ENCODE measurements around the gene ZNF33A.
A peak's percentile ranks its signal among the peaks of the same experiment; 100 is the strongest.
"Not testable (repeated sequence)": the region's sequence is repeated elsewhere in the genome, so short reads cannot be mapped to it uniquely, and the experiment has no call there.

Gene ZNF33A

DNA sequence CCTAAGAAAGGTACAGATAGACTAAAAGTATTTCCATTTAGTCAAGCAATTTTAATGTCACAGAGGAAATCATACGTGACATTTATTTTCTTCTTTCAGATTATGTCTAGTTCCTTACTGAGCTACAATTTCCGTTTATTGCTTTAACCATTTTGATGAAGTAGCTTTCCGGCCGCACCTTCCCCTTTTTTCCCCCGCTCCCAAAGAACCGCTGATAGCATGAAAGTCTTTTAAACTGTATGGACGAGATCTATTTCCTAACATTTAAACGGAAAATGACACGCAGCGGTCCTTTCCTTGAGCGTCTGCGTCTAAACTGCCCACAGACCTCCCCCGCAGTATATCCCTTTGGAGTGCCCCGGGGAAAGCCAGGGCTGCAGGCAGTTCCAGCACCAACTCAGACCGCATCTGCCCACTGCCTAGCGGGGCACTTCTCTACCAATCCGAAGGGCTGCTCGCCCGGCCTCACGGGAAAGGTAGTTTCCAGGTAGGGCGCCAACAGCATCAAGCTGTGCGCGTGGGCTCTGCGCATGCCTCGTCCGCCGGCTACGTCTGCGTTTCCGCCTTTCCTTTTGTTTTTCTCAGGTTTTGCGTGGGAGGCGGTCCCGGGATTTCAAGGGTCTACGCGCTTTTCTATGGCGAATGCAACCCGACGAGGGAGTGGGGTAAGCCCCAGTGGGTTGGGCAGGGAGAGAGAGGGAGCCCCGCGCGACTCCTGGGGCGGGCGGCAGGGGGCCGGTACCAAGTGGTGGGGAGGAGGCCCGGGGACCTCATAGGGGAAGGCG, at the start of gene ZNF33A:
ZNF33A (plus strand) TSS at position 557 of the 785 bp plus-strand sequence. CDS start 1,667 bp downstream, outside the sequence.
- DNase-seq = peak; percentile 66

DNA sequence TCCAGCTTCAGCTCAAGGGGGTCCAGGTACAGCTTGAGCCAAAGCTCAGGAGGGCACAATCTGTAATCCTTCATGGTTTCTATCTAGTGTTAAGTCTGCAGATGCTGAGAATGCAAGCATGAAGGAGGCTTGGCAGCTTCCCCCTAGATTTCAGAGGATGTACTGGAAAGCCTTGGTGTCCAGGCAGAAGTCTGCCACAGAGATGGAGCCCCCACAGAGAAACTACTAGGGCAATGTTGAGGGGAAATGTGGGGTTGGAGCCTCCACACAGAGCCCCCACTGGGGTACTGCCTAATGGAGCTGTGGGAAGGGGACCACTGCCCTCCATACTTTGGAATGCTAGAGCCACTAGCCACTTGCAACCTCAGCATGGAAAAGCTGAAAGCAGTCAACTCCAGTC, 45.5 kb upstream of the ZNF33A start:
- DNase-seq = no peak

DNA sequence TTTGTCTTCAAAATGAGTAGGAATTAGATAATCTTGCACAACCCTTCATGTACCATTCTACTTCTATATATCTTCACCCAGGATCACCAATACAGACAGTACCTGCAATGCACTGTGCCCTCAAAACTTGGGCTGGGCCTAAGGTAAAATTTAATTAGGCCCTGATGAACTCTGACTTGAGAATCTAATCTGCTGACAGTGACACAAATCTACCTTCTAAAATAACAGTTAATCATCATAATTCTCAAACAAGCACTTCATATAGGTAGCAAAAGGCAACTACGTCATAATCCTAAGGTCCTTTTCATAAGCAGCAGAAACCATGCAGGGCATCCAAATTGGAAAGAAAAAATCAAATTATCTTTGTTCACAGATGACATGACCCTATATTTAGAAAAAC, 38.1 kb upstream of the ZNF33A start:
- no peak for DNase-seq

DNA sequence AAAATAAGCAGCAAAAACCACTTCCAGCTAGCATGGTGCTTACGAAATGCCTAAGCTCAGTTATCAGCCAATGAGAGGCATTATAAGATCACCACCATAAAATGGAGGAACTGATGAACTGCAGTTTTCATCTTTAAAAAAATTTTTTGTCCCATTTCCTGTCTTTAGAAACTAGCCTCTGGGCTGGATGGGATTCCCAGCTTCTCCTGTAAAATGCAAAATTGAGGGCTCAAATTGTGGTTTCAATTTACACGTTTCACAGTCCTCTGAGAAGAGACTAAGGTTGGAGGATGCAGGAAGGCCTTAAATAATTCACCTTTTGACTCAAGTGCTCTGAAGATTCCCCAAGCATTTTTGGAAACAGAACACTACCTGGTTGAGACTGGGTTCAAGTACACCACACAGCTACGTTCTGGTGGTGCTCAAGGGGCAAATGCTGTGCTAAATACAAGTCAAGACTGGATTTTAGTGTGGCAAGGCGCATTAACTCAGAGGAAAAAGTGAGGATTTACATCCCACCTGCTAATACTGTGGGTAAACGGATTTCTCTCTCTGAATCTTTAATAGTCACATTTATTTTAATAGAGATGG, 35.0 kb upstream of the ZNF33A start:
- DNase-seq = no peak

DNA sequence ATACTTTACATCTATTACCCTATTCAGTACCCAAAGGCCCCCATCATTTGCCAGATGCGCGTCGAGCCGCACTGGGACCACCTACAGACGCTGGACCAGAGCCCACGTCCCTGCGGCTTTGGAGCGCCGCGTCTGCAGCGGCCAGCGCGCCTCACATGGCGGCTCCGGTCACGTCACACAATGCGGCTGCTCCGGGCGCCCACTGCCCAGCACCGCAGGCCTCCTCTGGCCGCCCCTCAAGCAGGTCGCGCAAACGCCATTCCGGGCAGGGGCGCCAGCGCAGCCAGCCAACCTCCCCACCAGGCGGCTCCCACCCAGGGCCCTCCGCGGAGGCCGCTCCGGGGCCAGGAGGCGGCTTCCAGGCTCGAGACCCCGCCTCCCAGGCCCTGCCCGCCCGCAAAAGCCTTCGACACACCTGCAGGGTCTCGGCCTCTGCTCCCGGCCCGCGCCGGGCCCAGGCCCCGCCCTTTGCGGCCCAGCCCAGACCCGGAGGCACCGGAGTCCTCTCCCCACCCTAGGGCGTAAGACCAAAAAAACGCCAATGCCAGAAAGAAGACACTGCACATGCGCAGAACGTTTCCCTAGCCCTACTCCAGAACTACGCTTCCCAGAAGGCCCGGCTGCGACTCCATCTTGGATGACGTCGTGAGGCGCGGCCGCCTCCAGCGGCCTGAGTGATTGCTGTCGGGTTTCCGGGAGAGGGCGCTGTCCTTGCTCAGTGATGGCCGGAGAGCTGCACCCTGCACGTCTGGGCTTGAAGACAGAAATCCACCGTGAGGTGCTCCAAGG, 34.2 kb upstream of the ZNF33A start, which contains the start of gene ZNF25:
ZNF25 (minus strand) TSS at position 557 of the 789 bp plus-strand sequence. CDS start 4,925 bp downstream, outside the sequence.
- DNase-seq = peak; percentile 82

DNA sequence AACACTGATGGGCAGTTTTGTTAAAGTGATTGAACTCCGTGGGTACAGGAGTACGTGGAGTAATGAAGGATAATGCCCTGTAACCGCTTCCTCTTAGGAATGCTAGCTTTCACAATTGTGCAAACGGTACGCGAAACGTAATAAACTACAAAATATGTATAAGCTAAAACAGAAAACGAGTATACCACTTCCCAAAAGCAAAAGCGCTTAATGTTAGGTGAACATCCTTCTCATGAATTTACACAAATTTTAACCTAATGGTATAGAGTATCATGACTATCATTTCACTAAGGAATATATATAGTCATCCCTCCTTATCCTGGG, 33.6 kb upstream of the ZNF33A start:
- no peak for DNase-seq

DNA sequence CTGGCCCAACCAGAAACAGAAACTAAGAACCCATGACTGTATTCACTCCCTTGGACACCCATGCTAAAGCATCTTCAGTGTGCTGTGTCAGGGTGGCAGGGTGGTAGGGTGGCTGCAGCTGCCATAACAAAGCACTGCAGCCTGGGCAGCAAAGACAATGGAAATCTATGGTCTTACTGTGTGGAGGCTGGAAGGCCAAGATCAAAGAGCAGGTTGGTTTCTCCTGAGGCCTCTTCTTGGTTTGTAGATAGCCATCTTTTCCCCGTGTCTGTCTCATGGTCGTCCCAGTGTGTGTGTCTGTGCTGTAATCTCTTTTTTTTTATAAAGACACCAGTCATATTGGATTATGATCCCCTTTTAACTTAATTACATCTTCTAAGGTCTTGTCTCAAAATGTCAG, 18.8 kb upstream of the ZNF33A start:
- DNase-seq = no peak

DNA sequence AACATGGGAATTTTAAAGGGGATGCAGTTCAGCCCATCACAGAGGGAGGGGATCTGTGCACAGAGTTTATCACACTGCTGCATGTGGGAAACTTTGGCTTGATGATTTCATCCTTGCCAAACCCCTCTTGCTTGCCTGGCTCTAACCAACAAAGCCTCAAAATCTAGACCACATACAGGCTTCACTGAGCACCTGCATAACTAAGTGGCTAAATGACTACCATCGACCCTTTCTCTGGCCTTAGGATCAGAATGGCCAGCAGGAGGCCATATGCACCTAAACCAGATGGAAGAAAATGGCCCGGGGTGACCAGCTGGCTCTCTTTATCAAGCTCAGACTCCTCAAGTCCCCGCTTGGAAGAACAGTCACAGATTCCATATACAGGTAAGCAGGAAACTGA, 18.4 kb upstream of the ZNF33A start:
- DNase-seq = no peak

DNA sequence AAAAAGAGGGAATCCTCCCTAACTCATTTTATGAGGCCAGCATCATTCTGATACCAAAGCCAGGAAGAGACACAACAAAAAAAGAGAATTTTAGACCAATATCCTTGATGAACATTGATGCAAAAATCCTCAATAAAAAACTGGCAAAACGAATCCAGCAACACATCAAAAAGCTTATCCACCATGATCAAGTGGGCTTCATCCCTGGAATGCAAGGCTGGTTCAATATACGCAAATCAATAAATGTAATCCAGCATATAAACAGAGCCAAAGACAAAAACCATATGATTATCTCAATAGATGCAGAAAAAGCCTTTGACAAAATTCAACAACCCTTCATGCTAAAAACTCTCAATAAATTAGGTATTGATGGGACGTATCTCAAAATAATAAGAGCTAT, 11.6 kb upstream of the ZNF33A start:
- not testable (repeated sequence) for DNase-seq

DNA sequence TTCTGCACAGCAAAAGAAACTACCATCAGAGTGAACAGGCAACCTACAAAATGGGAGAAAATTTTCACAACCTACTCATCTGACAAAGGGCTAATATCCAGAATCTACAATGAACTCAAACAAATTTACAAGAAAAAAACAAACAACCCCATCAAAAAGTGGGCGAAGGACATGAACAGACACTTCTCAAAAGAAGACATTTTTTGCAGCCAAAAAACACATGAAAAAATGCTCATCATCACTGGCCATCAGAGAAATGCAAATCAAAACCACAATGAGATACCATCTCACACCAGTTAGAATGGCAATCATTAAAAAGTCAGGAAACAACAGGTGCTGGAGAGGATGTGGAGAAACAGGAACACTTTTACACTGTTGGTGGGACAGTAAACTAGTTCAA, 10.0 kb upstream of the ZNF33A start:
- DNase-seq = not testable (repeated sequence)

DNA sequence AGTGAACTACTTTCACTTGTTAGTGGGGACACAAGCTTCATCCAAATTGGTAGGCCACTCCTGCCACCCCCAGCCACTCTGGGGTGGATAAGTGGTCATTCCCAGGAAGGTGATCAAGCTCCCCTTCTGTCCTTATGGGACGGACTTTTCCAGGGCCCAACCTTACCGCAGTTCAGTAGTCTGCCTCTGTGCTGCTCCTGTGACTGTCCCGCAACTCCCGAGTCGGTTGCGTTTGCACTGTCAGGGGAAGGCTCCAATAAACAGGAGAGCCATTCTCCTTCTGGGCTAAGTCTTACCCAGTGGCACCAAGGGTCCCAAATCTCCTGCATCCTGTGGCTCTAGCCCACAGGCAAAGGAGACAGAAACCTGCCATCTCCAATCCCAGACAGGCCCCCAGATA, 7.4 kb upstream of the ZNF33A start:
- DNase-seq = no peak

DNA sequence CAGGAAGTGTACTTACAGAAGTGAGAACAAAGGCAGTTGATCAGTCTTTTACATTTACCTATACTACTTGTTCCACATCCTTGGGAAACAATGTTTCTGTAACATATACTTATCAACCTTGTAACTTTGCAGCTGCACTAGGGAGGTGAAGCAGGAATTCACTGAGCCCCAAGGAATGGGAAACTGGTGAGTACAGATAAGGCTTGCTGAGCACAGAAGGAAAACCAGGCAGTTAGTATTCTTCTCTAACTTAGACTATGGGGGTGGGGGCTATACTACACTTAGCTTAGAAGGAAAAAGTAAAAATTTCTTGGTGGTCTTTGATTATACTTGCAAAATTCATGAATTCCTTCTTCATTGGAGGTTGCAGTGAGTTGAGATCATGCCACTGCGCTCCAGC, 6.9 kb upstream of the ZNF33A start:
- no peak for DNase-seq

DNA sequence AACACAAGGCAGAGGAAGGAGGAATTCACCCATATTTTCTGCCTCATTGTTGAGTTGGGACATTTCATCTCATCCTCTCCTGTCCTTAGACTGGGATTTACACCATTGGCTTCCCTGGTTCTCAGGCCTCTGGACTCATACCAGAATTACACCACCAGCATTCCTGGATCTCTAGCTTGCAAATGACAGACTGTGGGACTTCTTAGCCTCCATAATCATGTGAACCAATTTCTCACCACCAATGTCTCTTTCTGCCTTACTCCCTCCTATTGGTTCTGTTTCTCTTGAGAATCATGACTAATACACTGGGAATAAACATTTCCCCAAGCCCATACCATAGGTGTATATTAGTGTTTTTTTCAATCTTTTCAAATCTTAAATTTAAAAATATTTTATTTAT, 2.9 kb upstream of the ZNF33A start:
- DNase-seq = no peak

DNA sequence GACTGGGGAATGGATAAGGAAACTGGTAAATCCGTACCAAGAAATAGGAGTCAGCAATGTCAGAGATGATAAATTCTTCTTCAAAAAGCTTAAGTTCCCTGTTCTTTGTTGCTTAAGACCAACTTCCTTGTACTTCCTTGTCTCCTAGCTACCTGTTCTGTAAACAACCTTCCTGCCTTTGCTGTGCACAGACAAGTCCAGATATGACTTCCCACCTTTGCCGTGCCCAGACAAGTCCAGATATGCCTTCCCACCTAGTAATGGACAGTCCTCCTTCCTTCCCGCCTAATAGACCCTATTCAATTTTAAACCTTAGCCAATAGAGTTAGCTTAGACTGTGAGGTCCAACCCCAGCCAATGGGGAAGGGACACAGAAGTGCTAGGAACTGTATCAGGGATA, 2.5 kb upstream of the ZNF33A start:
- DNase-seq = no peak

DNA sequence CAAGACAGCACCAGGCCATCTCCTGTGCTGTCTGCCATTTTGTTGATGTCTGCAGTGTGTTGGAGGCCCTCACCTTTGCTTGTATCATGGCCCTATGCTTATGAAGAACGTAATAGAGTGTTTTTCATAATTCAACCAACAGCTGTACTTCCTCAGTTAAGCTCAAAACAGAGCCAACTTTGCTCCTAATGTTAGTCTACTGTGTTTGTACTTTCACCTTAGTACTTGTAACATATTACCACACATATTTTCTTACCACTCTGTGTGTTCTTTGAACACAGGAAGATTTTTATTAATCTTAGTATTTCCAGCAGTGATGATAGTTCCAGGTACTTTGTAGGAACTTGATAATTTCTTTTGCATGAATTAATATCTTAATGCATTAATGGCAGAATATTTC, 5.9 kb downstream of the ZNF33A start:
- no peak for DNase-seq

DNA sequence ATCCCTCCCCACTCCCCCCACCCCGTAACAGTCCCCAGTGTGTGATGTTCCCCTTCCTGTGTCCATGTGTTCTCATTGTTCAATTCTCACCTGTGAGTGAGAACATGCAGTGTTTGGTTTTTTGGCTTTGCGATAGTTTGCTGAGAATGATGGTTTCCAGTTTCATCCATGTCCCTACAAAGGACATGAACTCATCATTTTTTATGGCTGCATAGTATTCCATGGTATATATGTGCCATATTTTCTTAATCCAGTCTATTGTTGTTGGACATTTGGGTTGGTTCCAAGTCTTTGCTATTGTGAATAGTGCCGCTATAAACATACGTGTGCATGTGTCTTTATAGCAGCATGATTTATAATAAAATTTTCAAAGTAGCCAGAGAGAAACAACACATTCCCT, 8.6 kb downstream of the ZNF33A start:
- DNase-seq = not testable (repeated sequence)

DNA sequence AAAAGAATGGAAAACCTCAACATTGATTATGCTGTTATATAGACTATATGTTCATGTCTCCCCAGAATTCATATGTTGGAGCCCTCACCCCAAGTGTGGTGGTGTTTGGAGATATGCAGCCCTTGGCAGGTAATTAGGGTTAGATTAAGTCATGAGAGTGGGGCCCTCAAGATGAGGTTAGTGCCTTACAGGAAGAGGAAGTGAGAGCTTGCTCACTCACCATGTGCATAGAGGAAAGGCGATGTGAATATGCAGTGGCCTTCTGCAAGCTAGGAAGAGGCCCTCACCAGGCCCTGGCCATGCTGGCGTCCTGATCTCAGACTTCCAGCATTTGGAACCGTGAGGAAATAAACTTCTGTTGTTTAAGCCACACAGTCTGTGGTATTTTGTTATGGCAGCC, 14.8 kb downstream of the ZNF33A start:
- DNase-seq = no peak

DNA sequence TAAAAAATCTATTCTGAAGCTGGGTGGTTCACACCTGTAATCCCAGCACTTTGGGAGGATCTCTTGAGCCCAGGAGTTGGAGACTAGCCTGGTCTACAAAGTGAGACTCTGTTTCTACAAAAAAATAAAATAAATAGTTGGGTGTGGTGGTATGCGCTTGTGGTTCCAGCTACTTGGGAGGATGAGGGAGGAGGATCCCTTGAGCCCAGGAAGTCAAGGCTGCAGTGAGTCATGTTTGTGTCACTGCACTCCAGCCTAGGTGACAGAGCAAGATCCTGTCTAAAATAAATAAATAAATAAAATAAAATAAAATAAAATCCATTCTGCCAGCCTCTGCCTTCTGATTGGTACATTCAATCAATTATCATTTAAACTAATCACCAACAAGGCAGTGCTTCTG, 17.5 kb downstream of the ZNF33A start:
- DNase-seq = no peak

DNA sequence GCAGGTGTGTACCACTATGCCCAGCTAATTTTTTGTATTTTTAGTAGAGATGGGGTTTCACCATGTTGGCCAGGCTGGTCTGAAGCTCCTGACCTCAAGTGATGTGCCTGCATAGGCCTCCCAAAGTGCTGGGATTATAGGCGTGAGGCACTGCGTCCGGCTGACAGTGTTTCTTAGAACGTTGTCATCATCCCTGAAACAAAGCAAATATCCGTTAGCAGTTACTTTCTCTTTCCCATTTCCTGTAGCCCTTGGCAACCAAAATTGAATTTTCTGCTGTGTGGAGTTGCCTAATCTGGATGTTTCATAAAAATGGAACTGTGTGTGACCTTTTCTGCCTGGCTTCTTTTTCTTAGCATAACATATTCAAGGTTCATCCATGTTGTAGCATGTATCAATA, 22.4 kb downstream of the ZNF33A start:
- DNase-seq = no peak

DNA sequence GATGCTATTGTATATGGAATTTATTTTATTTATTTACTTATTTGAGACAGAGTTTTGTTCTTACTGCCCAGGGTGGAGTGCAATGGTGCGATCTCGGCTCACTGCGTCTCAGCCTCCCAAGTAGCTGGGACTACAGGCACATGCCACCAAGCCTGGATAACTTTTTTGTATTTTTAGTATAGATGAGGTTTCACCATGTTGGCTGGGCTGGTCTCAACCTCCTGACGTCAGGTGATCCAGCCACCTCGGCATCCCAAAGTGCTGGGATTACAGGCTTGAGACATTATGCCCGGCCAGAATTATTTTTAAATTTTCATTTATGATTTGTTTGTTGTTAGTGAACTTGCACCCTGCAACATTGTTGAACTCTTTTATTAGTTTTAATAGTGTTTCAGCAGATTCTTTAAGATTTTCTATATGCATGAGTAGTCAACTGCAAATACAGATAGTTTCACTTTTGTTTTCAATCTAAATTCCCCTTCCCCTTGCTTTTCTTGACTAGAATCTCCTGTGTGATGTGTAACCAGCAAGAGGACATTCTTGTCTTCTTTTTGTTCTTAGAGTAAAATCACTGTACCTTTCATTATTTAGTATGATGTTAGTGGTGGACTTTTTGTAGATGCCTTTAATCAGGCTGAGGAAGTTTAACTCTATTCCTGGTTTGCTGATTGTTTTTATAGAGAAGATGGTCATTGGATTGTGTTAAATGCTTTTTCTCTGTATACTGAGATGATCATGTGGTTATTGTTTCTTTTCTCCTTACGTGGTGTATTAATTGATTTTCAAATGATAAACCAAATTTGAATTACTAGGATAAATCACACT, 27.8 kb downstream of the ZNF33A start:
- no peak for DNase-seq

DNA sequence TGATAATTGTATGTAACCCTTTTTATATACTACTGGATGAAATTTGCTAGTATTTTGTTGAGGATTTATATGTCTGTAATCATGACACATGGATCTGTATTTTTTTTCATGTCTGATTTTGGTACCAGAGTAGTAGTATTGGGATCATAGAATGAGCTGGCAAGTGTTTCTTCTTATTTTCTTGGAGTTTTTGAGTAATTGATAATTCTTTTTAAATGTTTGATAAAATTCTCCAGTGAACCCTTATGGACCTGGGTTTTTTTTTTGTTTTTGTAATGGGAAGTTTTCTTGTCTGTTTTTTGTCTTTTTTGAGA, 28.4 kb downstream of the ZNF33A start:
- DNase-seq = no peak

DNA sequence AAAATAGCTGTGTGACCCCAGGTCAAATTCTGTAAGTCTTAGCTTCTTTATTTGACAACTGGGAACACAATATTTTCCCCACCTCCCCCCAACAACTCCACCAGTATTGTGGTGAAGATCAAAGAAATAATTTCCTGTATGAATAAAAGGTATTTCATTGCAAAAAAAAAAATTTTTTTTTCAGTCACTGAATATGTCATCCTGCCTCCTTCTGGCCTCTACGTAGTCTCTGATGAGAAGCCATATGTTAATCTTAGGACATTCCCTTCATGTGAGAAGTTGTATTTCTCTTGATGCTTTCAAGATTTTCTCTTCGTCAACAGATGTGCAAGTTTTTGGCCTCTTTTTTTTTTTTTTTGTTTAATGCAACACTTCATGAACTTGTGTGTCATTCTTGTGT, 33.0 kb downstream of the ZNF33A start:
- no peak for DNase-seq

DNA sequence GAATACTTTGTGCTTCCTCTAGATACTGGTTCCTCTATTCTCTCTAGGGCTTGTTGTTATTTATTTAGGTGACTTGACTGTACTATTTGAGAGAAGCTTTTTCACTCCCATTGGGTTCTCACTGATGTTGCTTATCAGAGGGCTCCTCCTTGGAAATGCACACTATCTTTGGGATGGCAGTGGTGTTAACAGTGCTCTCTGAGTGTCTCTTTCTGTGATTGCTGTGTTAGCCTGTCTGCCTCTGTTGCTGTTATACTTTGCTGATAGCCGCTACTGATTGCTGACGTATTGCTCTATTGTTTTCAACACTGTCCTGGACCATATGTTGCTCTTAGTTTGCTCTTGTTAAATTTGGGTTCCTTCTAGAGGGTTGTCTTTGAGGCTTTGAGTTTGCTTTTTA, 34.7 kb downstream of the ZNF33A start:
- DNase-seq = no peak

All from NK-92 treated with Interleukin-12 subunit alpha and Interleukin-12 subunit beta, amount 100 ng/mL, for 24 hours (cell line).